ENCODE data around the gene LMNTD1. TPM values are rescaled to one million over a fixed set of nuclear protein-coding genes. Genes with fewer than 3 reads are reported as not detected.

LMNTD1 gene
- total and polyA plus RNA-seq, 8 donors, result 0.22 to 0.70 (median 0.46) TPM; not detected in 4

GRCh38 chr12:25526778-25527177, 26.3 kb downstream of the LMNTD1 start:
- no peak overlapping the region for H3K27ac ChIP-seq
- FAIRE-seq (no peak), ATAC-seq (no peak), DNase-seq (no peak)
- H3K27me3 ChIP-seq, result no peaks in the 10 kb centered on the region
- intact Hi-C loops (cut with DNase I), result no loop called here
- no peaks in the 10 kb centered on the region for H3K36me3 ChIP-seq
- no peaks in the 10 kb centered on the region for H3K4me1 ChIP-seq
- WGBS, 2 donors, result 70% methylated on average over 3 of the region's 3 CpGs
- no peak overlapping the region for H3K4me3 ChIP-seq
- no peak for TF ChIP-seq CTCF (IDR thresholded peaks at IDR 0.05)
- no peaks in the 10 kb centered on the region for H3K9me3 ChIP-seq

GRCh38 chr12:25524366-25524765, 28.7 kb downstream of the LMNTD1 start:
- Histone ChIP-seq H3K36me3 (no peaks in the 10 kb centered on the region), H3K27ac (no peak overlapping the region), H3K27me3 (no peaks in the 10 kb centered on the region), H3K4me3 (no peak overlapping the region), H3K9me3 (no peaks in the 10 kb centered on the region), H3K4me1 (no peaks in the 10 kb centered on the region)
- DNase-seq, result no peak
- no peak for ATAC-seq
- intact Hi-C loops (cut with DNase I), result no loop called here
- no peak for TF ChIP-seq CTCF (IDR thresholded peaks at IDR 0.05)
- FAIRE-seq, result no peak

- DNase-seq (no peak), ATAC-seq (no peak), FAIRE-seq (no peak)
- Histone ChIP-seq H3K36me3 (no peaks in the 10 kb centered on the region), H3K27me3 (no peaks in the 10 kb centered on the region), H3K27ac (no peak overlapping the region), H3K9me3 (no peaks in the 10 kb centered on the region), H3K4me3 (no peak overlapping the region), H3K4me1 (no peaks in the 10 kb centered on the region)
- no peak for TF ChIP-seq CTCF (IDR thresholded peaks at IDR 0.05)
- 46 to 51% methylated on average over 5 of the region's 5 CpGs for WGBS, 2 donors
- intact Hi-C loops (cut with DNase I), result no loop called here
These were observed 31.3 kb downstream of the LMNTD1 start for GRCh38 chr12:25521625-25522256.

GRCh38 chr12:25518512-25518911, 34.6 kb downstream of the LMNTD1 start:
- Histone ChIP-seq H3K36me3 (no peaks in the 10 kb centered on the region), H3K27ac (no peak overlapping the region), H3K4me1 (no peaks in the 10 kb centered on the region), H3K9me3 (no peaks in the 10 kb centered on the region), H3K27me3 (no peaks in the 10 kb centered on the region), H3K4me3 (no peak overlapping the region)
- TF ChIP-seq CTCF (IDR thresholded peaks at IDR 0.05), result no peak
- FAIRE-seq, result no peak
- WGBS, 2 donors, result 65 to 72% methylated on average over 5 of the region's 5 CpGs
- DNase-seq, result no peak
- no peak for ATAC-seq
- intact Hi-C loops (cut with DNase I), result no loop called here

- Histone ChIP-seq H3K27me3 (no peaks in the 10 kb centered on the region), H3K36me3 (no peaks in the 10 kb centered on the region), H3K4me1 (no peaks in the 10 kb centered on the region), H3K9me3 (no peaks in the 10 kb centered on the region), H3K27ac (no peak overlapping the region), H3K4me3 (no peak overlapping the region)
- intact Hi-C loops (cut with DNase I), result no loop called here
- FAIRE-seq (no peak), DNase-seq (no peak), ATAC-seq (no peak)
- TF ChIP-seq CTCF (IDR thresholded peaks at IDR 0.05), result no peak
- WGBS, 2 donors, result 92 to 95% methylated on average over 1 of the region's 1 CpG
These were observed 48.3 kb downstream of the LMNTD1 start for GRCh38 chr12:25504744-25505143.

All from pancreas (tissue), 10 donors.